Stimulated activated CD8-positive, alpha-beta memory T cell treated with anti-CD3 and anti-CD28 coated beads, Interleukin-12 subunit alpha, Interleukin-12 subunit beta, amount 100 ng/mL, for 4 hours (primary cell): Measurements from ENCODE around the gene CFAP61.

Experiments
- DNase-seq: peaks from one replicate; pipeline ENCODE4 v3.0.0-alpha.2; 2020; ENCODE audit warnings: low read depth

The CFAP61 gene

DNA sequence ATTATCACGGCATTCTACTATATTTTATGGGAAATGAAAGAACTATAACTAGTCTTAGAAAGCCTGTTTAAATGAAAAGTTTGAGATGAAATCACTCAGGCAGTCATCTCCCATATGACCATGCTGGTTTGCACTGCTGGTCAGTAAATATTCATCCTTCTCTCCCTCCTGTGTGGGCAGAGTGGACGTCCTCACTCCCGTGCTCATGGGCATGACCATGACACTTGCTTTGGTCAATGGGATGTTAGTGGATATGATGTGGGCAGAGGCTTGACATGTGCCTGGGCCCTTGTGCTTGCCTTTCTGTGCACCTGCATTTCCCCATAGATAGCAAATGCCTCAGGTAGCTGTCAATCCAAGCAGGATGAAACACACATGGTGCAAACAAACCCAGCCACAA is 222.5 kb downstream of the CFAP61 start:
- DNase-seq, result no peak

DNA sequence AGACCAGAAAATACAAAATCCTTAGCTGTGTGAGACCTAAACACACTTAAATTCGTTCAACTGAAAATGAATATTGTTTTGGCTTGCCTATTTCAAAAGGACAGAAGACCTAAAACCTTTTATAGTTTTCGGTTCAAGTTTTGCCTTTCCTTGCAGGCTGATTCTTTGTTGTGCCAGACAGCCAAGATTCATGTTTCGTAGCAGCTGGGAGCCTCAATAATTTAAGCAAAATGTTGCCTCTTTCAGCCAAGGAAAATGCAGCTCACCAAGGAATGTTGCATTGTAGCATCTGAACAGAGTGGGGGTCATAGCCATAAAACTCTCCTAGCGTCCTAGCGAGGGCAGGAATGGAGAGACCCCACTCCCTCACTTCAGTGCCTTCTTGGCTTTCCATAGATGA is 223.3 kb downstream of the CFAP61 start:
- no peak for DNase-seq

DNA sequence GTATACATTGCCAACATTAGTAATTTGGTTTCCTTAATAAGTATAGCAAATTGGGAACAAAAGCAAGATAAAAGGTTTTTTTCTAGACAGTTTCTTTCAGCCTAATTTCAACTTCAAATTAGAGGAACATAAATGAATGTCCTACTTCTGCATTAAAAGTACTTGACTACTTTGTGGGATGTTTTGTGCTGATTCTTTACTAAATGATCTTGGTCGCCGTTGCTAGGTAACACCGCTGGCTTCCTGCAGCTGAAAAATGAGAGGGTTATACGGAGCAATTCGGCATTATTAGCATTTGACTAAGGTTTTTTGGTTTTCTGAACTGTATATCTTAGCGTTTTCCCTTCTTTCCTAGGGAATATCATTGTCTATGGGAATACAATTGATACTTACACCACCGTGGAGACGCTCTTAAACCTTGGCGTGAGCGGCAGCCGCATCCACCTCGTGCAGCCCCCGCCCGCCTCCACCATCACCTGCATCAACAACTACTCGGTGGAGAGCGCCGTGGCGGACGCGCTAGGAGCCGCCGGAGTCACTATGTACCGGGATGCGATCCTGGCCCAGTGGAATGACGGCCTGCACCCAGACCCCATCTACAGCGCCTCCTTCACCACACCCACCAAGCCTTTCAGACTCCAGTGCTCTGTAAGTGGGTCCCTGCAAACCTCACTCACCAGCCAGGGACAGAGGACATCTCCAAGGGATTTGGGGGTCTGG is 224.6 kb downstream of the CFAP61 start:
- DNase-seq, result no peak

DNA sequence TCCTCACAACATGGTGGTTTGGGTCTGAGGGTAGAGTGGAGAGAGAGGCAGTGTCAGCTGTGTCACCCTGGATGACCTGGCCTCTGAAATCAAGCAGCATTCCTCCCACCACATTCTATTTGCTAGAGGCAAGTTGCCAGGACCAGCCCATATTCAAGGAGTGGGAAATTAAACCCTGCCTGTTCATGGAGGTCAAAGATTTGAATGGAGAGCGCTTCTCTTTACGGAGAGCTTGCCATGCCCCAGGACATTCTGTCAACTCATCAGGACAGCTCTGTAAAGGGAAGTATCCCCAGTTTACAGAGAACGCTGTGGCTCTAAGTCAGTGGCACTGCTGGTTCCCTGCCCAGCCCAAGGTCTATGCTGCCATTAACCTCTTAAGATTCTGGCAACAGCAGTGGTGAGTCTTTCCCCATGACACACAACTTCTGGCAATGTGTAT is 225.6 kb downstream of the CFAP61 start:
- no peak for DNase-seq

DNA sequence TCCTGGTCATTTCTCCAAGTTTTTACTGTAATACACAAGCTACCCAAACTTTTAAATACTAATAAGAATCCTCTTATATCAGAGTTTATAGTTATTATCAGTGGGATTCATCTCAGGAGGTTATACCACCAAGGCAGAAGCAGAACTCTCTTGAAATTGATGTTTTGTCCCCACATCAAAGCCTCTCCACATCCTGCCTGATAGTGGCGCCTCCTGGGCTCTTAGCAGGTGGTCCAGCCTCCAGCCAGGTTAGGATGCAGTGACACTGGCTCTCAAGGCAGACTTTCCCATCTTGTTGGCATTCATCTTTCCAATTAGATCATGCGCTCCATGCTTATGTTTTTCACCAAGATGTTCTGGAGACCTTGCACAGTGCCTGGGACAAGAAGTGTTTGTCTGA is 233.7 kb downstream of the CFAP61 start:
- DNase-seq, result no peak

DNA sequence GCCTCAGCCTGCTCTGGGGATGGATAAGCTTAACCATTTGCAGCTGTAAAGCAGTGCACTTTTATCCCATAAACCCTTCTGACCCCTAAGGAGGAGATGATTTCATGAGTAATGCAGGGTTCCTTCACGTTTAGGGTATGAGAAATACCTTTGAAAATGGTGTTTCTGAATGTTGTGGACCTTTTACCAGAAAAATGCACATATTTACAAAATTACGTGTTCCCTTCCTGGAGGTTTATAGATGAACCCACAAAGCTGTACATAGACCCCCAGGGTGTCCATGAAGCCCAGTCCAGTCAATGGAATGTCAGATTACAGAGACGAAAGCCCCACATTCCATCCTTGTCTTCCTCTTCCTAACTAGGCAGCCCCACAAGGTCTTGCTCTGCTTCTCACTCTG is 237.0 kb downstream of the CFAP61 start:
- DNase-seq, result no peak

DNA sequence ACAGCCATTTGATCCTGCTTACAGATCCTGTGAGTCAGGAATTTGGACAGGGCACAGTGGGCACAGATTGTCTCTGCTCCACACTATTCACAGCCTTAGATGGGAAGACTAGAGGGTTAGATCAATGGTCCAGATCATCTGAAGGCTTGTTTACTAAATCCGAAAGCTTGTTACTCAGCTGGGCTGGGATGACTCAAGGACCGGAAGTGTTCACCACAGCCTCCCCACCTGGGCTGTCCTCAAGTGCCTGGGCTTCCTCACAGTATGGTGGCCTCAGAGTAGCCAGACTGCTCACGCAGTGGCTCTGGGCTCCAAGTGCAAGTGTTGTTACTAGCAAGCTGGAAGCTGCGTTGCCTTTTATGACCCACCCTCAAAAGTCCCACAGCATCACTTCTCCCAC is 240.1 kb downstream of the CFAP61 start:
- no peak for DNase-seq

DNA sequence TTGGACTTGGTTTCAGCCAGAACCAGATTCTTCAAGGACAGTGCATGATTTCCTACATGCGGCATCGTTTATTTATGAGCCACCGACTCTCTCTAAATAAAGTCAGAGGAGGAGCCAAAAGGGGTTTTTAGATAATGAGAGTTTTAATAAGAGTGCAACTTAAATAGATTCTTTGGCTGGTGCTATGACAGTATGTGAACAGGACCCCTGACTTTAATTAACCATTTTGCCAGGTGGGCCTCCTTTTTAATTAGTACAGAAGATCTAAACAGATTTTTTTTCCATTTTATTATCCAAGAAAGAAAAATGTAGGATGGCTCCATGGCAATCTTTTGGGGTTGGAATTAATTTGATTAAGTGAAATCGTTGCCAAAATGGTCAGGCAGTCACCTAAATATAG is 240.8 kb downstream of the CFAP61 start:
- no peak for DNase-seq

DNA sequence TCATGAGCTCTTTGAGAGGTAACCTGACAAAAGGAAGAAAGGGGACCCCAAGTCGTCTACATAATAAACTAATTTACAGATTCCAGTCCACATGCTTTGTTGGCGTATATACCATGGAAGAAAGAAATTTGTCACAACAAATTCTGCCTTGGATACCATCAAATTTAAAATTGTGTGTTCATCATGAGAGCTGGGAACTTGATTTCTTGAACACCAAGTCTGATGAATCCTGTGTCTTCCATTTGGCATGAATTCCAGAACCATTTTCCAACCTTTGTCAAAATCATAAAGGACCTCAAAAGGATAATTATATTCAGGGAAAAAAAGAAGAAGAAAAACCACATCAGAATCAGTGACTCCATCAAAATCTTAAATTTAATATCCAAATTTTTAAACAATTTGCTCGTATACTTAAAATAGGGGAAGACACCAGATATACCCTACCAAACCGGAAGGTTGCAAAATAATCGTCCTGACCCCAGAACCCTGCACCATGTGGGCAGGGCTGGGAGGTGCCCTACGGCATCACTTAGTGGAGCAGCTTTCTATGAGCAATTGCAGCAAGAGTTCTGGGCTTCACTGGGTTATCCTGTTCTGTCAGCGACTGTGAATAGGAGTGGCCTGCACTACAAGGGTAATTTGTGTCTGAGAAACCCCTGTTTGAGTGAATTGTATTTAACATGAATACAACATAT is 241.5 kb downstream of the CFAP61 start:
- no peak for DNase-seq

DNA sequence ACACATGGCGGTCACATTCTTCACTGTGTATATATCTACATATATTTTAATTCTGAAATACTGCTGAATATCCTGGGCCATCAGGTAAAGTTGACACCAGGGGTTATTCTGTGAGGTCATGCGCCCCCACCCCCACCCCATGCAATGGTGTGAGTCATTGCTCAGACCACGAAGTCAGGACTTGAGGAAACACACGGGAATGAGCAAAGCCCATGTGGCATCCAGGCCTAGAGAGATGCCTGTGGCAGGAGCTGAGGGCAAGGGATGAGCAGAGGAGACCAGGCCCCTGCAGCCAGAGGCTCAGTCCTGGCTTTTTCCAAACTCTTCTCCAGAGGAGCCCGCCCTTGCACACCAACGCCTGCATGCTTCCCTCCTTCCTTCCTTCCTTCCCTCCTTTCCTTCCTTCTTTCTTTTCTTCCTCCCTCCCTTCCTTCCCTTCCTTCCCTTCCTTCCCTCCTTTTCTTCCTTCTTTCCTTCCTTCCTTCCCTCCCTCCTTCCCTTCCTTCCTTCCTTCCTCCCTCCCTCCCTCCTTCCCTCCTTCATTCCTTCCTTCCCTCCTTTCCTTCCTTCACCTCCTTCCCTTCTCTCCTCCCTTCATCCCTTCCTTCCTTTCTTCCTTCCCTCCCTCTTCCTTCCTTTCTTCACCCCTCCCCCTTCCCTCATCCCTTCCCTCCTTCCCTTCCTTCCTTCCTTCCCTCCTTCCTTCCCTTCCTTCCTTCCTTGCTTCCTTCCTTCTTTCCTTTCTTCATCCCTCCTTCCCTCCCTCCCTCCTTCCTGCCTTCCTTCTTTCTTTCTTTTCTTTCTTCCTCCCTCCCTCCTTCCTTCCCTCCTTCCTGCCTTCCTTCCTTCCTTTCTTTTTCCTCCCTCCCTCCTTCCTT is 243.5 kb downstream of the CFAP61 start:
- DNase-seq, result no peak

DNA sequence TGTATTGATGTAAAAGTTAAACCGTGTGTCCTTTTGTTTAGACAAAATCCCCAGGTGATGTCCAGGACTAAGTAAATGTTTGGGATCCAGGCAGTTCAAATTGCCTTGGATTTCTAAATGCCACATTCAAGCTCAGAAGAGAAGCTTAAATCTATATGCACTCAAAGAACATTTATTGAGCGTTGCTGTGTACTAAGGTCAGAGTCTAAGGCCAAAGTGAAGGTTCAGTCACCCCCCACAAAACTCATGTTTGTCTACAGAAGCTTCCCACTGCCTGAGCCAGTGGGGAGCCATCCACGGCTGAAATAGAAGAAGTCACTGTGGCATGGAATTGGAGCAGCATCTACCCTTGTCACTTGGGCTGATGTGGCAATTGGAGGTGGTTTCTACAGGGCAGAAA is 244.8 kb downstream of the CFAP61 start:
- no peak for DNase-seq

DNA sequence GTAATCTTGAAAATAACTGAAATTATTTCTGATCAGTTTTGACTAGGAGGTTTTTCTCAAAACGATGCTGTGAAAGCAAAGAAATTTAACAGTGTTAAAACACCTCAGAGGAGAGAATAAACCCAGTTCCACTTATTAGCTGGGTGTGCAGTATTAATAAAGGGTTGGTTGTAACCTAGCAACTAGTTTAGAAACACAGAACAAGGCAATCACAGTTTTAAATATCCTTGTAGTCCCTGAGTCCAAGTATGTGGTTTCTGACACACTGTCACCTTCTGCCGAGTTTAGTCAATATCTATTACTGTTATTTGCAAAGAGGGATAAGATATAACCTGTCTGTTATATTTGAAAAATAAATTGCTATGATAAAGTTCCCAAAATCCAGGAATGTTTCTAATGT is 245.4 kb downstream of the CFAP61 start:
- no peak for DNase-seq

DNA sequence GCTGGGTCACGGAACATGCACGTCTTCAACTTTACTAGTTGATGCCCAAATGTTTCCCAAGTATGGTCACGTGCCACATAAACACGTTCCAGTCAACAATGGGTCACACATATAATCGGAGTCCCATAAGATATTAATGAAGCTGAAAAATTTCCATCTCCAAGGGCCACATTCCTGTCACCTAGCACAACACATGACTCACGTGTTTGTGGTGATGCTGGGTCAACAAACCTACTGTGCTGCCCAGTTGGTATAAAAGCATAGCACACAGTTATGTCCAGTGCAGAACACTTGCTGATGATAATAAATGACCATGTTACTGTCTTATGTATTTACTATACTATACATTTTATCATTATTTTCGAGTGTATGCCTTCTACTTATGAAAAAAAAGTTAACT is 247.6 kb downstream of the CFAP61 start:
- no peak for DNase-seq

DNA sequence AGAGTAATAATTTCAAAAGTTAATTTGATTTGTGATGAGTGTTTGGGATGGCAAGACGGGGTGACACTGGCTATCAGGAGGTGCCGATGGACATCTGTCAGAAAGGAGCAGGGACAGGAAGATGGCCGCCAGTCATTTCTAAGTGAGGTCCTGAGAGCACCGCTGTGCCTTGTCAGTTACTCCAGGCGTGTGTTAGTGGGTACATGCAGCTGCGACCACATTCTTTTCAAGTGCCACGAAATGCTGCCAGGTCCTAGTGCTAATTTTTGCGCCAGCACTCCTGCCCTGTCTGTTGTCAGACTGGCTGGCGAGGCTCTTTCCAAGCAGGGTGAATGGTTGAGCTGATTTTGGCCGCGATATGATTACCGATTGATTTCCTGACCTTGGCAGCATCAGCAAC is 251.0 kb downstream of the CFAP61 start:
- DNase-seq, result no peak

DNA sequence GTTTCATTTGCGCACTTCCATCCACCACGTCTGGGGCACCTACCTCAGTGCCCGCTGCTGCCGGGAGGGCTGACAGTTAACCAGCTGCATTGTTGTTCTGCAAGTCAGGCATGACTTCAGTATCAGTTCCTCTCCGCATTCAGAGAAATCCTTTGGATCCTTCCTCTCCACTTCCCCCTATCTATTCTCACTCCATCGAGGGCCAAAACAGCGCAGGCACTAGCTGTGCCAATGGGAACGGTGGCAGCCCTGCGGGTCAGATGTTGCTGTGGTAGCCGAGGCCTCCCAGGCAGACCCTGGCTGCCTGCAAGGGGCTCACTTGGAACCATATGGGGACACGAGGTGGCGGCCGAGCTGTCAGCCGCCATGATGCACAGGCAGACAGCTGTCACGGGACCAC is 251.4 kb downstream of the CFAP61 start:
- DNase-seq, result no peak

DNA sequence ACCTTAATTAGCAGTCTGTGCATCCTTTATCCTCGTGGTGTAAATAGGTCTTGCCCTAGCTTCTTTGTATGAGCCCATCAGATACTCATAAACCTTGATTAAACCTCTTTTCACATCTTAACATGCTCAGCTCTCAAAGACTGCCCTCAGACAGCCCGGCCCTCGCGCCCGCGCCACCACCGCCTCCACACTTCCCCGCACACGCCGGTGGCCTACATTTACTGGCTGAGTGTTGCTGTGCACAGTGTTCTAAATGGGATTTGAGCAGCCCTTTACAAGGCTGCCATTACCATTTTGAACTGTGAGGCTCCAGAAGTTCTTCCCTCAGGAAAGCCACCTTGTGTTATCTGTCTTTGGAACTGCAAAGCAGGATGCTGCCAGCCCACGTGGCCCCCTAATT is 252.6 kb downstream of the CFAP61 start:
- no peak for DNase-seq

DNA sequence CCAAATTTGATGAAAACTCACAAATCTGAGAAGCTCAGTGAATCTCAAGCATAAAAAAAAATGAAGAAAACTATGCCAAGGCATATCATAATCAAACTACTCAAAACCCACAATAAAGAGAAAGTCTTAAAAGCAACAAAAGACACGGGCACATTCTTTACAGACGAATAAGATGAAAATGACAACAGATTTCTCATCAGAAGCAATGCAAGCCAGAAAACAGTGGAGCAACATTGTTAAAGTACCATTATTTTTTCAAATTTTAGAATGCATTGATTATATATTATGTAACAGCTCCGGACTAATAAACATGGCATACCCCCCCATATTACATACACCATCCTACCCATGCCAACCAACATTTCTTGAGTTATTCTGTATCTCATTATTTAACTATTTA is 260.2 kb downstream of the CFAP61 start:
- DNase-seq, result no peak

DNA sequence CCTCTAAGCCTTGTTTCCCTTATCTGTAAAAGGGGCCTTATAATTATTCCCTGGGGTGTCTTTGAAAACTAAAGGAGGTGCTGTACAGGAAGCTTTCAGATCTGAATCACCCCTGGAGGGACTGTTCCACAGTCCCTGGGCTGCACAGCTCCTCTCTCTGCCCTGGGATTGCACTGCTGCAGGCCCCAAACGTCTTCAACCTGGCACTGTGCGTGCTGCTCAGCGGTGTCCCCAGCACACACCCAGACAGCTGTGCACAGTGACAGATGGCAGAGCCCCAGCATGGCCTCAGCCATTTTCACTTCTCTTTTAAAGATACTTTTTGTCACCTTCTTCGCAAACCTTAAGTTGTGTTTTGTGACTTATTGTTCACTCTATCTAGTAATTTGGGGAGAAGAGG is 264.9 kb downstream of the CFAP61 start:
- no peak for DNase-seq

DNA sequence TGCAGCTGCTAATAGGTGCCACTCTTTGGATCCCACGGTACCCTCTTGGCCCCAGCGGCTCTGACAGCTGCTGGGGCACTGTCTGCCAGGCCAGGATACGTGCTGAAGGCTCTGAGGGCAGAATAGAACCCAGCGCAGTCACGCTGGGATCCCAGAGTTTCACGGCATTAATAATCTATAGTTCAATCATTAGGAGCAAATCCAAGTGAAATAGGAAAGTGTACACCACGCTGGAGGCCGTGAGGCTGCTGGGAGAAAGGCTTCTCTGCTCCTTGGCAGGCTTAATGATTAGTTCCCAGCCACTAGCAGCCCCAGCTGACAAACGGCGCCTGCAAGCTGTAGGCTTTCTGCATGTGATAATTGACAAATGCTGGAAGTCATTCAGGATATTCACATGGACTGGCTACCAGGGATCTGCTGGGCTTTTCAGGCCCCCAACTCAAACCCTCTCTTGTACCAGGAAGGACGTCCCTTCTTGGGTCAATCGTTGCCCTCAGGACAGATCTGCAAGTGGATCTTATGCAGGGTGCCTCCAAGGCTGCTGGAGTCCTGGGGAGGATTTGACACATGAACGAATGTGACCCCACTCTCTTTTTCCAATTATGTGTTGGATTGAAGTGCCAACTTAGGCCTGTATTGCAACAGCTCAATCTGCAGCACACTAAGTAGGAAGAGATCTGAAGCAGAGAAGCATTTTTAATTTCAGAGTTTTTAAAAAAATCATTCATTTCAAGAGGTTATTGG is 265.5 kb downstream of the CFAP61 start:
- DNase-seq, result no peak

DNA sequence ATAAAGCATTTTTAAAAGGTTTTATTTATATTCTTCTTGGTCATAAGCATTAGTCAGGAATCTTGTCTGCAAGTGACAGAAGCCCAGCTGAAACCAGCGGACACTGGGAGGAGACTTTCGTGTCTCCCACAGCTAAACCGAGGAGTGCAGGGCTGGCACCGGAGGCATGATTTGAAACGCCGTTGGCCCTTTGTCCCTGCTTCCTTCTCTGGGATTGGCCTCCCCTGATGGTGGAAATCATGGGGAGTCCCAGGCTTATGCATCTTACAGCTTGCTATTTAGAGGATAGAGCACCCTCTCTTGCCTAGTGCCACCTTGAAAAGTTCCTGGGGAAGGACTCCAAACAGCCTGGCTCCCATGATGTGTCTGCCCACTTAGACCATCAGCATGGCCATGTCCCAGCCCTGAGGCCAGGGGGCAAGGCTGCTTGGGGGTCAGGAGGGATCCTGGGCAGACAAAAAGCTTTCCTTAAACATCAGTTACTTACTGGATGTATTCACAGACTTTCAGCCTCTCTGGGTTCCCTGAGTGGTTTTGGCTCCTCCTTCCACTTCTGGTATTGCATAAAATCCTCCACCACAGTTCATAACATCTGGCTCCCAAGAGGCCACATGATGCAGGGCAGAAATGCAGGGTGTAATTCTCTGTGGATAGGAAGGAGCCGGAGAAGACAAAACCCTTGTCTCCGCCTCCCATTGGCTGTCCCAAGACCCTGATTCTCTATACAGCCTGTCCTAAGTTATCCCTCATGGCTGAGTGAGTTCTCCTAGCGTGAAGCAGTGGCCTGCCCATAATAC is 266.2 kb downstream of the CFAP61 start:
- DNase-seq, result no peak

DNA sequence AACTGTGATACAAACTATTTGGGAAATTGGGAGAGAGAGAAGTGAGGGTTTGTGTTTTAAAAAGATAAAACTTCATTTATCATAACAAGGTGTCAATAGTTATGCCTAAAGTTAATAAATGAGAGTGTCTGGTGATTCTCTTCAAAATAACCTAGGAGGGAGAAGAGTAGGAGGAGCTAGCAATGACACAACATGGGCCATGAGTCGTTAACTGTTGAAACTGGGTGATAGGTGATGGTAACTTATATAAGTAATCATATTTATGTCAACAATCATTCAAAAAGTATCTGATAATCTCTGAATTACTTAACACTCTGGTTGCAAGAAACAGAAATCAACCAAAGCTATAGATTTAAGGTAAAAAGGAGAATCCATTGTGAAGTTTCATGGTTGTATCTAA is 268.8 kb downstream of the CFAP61 start:
- no peak for DNase-seq
